Measurements from ENCODE around the gene EPHA3.

DNA sequence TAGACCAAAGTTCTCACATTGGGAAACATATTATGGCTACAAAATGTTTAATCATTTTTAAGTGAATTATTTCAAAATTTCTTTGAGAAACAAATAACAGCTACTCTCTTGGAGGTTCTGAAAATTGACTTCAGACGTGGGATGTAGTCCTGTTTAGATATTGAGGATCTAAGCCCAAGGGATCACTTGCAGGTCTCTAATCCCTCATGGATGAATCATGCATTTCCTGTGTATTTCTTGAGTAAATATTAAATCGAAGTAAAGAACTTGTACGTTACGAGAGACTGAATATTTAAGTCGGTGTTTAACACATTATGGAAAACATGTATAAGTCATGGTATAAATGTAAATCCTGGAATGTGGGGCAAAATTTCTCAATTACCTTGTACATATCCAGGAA, 119.8 kb downstream of the EPHA3 start:
- TF ChIP-seq, protein P1, sequence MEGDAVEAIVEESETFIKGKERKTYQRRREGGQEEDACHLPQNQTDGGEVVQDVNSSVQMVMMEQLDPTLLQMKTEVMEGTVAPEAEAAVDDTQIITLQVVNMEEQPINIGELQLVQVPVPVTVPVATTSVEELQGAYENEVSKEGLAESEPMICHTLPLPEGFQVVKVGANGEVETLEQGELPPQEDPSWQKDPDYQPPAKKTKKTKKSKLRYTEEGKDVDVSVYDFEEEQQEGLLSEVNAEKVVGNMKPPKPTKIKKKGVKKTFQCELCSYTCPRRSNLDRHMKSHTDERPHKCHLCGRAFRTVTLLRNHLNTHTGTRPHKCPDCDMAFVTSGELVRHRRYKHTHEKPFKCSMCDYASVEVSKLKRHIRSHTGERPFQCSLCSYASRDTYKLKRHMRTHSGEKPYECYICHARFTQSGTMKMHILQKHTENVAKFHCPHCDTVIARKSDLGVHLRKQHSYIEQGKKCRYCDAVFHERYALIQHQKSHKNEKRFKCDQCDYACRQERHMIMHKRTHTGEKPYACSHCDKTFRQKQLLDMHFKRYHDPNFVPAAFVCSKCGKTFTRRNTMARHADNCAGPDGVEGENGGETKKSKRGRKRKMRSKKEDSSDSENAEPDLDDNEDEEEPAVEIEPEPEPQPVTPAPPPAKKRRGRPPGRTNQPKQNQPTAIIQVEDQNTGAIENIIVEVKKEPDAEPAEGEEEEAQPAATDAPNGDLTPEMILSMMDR (IDR thresholded peaks at IDR 0.05), result no peak
- no peak for TF ChIP-seq POLR2A (IDR thresholded peaks at IDR 0.05)
- no peak for TF ChIP-seq POLR2AphosphoS5 (IDR thresholded peaks at IDR 0.05)
